ENCODE results near the gene MMP14.
"Not testable (repeated sequence)": the region's sequence is repeated elsewhere in the genome, so short reads cannot be mapped to it uniquely, and the experiment has no call there.

The MMP14 gene

GRCh38 chr14:22841769-22842168, 5.4 kb downstream of the MMP14 start:
- no peak for DNase-seq (ENCODE audit: low read depth, low spot score)

- DNase-seq (ENCODE audit: low read depth, low spot score): no peak
These were observed 6.1 kb downstream of the MMP14 start for GRCh38 chr14:22842211-22843122.

- no peak for DNase-seq (ENCODE audit: low read depth, low spot score)
These were observed 6.9 kb downstream of the MMP14 start for GRCh38 chr14:22843123-22843925.

GRCh38 chr14:22844221-22845102, 8.1 kb downstream of the MMP14 start:
- no peak for DNase-seq (ENCODE audit: low read depth, low spot score)

- DNase-seq (ENCODE audit: low read depth, low spot score): no peak
These were observed 8.7 kb downstream of the MMP14 start for GRCh38 chr14:22845103-22845394.

GRCh38 chr14:22845821-22846625, 9.6 kb downstream of the MMP14 start:
- no peak for DNase-seq (ENCODE audit: low read depth, low spot score)

- no peak for DNase-seq (ENCODE audit: low read depth, low spot score)
These were observed 10.5 kb downstream of the MMP14 start for GRCh38 chr14:22846811-22847307.

GRCh38 chr14:22847661-22848341, 11.4 kb downstream of the MMP14 start:
- no peak for DNase-seq (ENCODE audit: low read depth, low spot score)

GRCh38 chr14:22848351-22849164, 12.2 kb downstream of the MMP14 start:
- no peak for DNase-seq (ENCODE audit: low read depth, low spot score)

GRCh38 chr14:22849212-22849819, 12.9 kb downstream of the MMP14 start:
- DNase-seq (ENCODE audit: low read depth, low spot score): no peak

GRCh38 chr14:22850944-22851764, 14.8 kb downstream of the MMP14 start:
- DNase-seq (ENCODE audit: low read depth, low spot score): no peak

GRCh38 chr14:22852178-22852577, 15.8 kb downstream of the MMP14 start:
- not testable (repeated sequence) for DNase-seq (ENCODE audit: low read depth, low spot score)

- no peak for DNase-seq (ENCODE audit: low read depth, low spot score)
These were observed 16.2 kb downstream of the MMP14 start for GRCh38 chr14:22852599-22852939.

- no peak for DNase-seq (ENCODE audit: low read depth, low spot score)
These were observed 16.8 kb downstream of the MMP14 start for GRCh38 chr14:22852940-22853767.

- DNase-seq (ENCODE audit: low read depth, low spot score): not testable (repeated sequence)
These were observed 17.9 kb downstream of the MMP14 start for GRCh38 chr14:22854296-22854695.

- DNase-seq (ENCODE audit: low read depth, low spot score): no peak
These were observed 18.8 kb downstream of the MMP14 start for GRCh38 chr14:22854963-22855724.

GRCh38 chr14:22856428-22856827, 20.0 kb downstream of the MMP14 start:
- no peak for DNase-seq (ENCODE audit: low read depth, low spot score)
